Measurements from ENCODE around the gene WDR54.
A peak's percentile ranks its signal among the peaks of the same experiment; 100 is the strongest.
"Not testable (repeated sequence)": the region's sequence is repeated elsewhere in the genome, so short reads cannot be mapped to it uniquely, and the experiment has no call there.

WDR54 gene

DNA sequence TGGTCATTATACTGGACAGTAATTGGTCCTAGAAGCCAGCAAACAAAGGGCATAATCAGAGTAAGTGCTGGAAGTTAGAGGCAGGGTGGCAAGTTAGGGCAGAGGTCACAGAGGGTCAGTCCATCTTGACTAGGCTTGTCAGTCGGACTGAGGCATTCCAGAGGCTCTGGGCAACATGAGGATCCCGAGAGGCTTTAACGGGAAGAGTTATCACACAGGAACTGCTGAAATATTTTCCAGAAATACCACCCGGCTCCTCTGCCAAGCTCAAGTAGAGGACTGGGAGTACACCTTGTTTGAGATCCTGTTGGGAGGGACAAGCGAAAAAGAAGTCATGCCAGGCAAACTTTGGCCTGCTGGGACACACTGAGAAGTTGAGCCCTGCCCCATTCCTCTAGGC lies 13.8 kb upstream of the WDR54 start:
- DNase-seq, result no peak

DNA sequence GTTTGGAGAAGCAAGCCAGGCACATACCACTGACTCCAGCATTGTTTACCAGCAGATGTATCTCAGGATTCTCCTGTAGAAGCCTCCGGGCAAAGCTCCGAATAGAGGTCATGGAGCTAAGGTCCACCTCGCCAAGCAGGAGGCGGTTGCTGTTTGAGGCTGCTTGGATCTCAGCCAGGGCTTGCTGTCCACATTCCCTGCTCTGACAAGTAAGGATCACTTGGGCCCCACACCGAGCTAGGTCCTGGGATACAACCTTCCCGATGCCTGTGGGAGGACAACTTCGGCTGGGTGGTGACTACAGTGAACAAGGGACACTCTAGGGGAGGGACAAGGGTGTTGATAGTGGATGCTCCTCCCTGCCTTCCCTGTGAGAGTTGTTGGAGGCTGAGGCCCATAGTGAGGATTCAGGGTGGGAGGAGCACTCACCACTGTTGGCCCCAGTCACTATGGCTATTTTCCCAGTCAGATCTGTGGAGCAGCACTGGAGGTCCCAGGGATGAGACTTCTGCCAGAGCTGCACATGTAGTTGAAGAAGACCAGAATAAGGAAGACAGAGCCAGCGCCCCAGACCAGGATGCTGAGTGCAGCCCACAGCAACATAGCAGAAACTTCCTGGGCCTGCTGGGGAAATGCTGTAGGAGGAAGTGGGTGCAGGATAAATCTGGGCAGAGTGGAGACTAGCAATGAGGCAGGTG lies 8.4 kb upstream of the WDR54 start:
- peak; percentile 39 to 49 for DNase-seq

DNA sequence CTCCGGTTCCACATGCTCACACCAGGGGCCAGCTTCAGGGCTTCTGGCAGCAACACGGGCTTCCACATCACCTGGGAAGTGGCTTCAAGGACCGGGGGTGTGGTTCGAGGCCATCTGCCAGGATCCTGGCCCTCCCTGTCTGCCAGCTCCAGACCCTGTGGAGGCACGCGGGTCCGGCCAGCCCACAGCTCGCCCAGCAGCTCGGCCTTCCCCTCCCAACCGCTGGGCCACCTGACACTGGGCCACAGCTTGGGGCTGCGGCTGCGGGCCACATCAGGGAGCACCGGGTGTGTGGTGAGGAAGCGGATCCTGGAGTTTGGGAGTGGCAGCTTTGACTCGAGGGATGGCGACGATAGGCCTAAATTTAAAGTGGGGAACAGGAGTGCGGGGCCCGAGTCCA lies 7.1 kb upstream of the WDR54 start:
- DNase-seq, result no peak

DNA sequence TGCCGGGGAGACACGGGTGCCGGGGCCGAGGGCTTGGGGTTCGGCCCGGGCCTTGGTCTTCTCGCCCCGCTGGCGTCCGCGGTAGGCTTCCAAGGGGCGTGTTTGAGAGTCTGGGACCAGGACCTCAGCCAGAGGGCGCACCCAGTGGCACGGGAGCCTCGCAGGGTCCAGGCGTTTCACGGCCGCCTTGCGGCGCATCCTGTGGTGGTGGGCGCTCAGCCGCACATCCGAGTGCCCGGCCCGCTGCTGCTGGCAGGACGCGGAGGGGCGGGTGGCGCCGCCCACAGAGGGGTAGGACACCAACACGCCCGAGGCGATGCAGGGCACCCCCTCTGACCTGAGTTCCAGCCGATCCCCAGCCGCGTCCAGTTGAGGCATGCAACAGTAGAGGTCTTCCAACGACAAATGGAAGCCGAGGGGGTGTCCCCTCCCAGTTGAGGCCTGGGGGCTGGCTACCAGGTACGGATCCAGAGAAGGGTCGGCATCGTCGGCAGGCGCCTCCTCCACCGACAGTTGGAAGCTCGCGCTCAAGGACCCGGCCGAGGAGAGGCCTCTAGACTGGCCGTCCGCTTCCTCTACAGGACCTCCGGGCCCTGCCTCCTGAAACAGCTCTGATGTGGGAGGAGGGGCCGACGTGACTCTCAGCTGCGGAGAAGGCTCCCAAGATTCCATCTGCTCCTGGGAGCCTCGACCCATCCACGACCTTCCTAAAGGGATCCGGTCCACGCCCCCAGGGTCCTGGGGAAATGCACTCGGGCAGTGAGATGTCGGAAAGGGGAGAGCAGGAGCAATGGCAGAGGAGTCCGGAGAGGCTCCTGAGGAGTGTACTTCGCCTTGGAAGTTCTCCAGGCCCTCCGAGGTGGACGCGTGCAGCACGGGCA lies 6.4 kb upstream of the WDR54 start:
- no peak for DNase-seq

DNA sequence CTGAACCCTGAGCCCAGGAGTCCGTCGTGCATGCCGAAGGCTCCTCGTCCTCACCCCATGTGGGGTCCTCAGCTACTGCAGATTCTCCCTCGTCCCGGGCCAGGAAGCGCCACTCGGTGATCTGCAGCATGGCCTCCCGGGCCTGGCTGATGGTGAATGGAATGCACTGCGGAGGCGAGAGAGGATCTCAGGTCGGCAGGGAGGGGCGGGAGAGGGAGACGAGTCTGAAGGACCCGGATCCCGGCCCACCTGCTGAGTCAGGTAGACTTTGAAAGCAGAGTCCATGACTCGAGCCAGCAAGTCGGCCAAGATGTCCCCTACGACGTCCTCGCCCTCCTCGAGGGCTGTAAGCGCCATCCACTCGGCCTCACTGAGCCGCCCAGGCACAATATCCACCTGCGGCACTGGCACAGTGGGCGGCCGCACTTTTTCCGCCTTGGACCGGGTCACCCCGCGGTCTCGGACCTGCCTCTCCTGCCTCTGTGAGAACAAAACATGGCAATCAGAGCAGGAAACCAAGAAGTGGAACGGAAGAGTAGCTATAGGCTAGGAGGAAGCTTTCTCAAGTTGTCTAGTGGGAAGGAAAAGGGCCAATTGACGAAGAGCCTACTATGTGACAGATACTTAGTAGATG lies 5.7 kb upstream of the WDR54 start:
- DNase-seq, result no peak

DNA sequence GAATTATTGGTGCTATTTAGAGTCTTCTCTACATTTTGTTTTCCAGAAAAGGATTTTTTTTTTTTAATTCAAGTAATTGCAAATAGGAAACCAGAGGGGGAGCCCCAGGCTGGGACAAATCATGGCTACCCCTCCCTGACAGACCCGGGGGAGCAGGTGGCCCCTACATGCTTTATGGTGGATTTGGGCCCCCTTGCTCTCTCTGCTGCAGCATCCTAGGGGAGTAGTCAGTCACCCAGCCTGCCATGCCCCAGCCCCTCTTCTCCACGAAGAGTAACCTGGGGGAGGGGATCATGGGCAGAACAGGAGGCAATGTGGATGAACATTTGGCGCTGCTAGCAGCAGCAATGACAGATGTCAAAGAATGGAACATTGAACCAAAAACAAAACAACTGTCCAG lies 4.8 kb upstream of the WDR54 start:
- DNase-seq, result peak in 1 of 2 experiments; percentile 21

DNA sequence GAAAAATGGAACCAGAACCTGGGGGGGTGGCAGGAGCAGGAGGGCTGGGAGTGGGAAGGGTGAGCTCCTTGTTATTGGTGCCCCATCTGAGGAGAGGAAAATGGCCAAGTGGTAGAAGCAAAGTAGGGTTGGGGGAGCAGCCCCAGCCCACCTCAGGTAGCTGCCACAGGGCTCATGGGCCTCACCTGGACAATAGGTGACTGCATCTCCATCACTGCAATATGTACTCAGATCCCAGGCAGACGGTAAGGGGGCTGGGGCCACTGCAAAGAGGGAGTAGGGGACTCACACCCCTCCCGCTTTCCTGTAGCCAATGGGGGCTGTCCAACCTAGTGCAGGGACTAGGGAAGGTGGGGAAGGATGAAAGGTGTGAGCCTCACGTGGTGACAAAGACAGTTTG lies 4.3 kb upstream of the WDR54 start:
- DNase-seq, result no peak

DNA sequence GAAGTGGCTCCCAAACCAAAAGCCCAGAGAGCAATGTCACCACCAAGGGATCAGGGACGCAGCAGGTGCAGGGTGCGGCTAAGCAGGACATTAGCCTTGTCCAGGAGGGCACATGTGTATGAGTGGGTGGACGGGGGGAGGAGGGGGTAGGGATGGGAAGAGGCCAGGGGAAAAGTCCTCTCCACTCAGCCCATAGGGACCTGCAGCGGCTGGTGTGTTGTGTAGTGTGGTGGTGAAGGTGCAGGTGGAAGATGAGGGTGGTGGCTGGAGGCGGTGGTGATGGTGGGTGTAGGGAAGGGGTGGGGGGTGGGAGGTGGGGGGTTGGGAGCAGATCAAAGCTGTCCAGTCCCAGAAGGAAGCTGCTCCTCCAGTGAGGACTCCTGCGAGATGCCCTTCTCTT lies 3.8 kb upstream of the WDR54 start:
- no peak for DNase-seq

DNA sequence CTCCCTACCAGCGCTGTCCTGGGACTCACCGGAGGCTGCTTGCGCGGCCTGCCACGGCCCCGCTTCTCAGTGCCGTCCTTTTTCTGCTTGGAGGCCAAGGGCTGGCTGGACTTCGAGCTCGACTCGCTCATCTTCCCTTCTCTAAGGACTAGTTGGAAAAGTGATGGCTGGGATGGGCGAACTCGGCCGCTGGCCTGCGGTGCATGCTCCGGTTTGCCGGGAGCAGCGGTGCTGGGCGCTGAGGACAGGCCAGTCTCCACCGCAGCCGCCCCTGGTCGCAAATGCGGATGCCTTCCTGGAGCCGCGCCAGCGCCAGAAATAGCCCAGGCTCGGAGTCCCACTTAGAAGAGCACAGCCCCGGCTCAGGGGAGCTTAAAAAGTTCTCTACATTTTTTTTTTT lies 3.2 kb upstream of the WDR54 start:
- no peak for DNase-seq

DNA sequence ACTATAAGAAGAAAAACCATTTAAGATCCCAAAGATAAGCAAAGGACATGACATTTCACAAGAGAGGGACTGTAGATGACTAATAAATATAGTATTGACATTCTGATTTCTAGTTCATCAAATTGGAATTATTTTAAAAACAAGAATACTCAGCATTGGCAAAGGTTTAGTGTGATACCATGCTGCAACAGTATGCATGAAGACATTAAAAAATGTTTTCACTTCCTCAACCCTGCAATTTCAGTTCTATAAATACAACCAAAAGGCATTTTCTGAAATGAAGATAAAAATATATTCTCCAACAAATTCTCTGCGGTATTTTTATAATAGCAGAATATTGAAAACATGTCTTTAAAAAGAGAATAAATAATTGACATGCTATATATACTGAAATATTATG lies 2.2 kb upstream of the WDR54 start:
- DNase-seq, result no peak

DNA sequence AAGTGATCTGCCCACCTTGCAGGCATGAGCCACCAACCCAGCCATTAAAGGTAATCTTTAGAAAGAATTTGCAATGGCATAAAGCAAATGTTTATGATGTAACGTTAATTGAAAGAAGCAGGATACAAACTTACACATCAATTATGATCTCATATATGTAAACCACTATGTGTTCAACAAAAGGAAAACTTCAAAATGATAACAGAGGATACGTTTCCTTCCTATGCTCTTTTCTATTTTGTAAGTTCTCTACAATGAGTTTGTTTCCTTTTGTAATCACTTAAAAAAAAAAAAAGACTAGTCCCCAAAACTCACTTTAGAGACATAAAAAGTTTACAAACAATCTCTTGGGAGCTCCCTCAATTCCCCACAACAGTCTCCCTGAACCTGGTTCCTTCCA lies 1.5 kb upstream of the WDR54 start:
- DNase-seq, result no peak

DNA sequence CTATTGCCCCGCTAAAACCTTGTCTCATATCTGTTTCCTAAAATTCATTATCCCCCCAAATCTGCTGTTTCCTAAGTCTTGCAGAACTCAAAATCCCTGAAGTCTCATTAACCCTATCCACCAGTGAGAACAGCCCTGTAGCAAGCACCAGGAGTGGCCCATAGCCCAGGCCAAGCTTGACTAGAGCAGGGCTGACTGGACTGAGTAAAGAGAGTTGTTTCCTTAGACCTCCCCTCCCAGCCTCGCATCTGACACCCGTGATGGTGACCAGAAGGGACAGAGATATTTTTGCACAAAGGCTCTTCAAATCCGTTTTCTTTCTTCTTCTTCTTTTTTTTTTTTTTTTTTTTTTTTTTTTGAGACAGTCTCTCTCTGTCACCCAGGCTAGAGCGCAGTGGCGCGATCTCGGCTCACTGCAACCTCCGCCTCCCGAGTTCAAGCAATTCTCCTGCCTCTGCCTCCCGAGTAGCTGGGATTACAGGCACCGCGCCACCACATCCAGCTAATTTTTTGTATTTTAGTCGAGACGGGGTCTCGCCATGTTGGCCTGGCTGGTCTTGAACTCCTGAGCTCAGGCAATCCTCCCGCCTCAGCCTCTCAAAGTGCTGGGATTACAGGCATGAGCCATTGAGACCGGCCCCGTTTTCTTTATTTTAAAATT lies 957 bp upstream of the WDR54 start:
- not testable (repeated sequence) for DNase-seq

DNA sequence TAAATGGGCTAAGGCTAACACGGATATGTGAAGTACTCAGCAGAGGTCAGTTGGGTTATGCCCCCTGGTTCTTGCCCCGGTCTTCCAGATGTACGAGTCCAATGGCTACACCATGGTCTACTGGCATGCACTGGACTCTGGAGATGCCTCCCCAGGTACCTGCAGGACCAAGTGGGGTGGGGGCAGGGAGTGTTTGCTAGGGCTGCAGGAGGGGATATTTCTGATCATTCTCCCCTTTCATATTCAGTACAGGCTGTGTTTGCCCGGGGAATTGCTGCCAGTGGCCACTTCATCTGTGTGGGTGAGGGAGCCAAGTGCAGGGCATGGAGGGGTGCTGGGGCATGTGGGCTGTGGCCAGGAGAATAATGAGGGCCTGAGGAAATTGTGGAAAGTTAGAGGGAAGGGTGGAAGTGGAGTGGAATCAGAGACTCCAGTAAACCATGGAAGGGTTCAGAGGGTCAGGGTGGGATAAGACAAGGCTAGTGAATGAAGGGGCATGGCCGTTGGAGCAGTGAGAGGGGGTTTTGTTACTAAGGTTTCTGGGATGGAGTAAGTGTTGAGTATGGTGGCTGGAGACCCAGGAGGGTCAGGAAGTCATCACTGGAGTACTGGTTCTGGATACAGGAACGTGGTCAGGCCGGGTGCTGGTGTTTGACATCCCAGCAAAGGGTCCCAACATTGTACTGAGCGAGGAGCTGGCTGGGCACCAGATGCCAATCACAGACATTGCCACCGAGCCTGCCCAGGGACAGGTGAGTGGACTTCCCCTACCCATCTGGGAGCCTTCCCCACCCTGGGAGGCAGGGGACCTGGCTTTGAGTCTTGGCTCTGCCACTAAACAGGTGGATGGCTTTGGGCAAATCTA lies 1.9 kb downstream of the WDR54 start:
- no peak for DNase-seq

DNA sequence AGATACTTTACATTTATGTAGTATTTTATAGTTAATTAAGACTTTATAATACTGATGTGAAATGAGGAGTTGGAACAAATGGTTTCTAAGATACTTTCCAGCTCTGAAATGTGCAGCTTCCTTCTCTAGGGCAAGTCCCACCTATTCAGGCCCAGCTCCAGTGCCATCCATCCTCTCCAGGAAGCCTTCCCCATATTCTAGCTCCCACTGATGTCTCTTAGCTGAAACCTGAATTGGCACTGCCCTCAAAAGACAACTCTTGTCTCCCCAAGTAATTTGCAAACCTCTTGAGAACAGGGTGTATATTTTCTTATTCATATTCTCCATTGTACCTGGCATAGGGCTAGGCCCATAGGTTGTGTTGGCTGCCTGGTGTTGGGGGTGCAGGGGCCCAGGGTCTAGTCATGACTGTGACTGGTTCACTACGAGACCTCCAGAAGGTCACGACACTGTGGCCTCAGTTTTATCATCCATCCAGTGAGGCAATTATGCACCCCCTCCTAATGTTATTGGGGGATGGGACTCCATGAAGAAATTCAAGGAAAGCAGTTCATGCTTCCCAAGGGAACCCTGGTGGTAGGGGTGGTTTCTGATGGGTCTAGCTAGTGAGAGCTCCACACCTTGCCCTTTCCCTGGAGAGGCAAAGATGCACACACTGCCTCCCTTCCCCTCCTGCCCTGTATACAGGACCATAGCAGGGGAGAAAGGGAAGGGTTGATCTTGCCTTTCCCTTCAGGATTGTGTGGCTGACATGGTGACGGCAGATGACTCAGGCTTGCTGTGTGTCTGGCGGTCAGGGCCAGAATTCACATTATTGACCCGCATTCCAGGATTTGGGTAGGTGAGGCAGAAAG lies 2.8 kb downstream of the WDR54 start:
- no peak for DNase-seq

DNA sequence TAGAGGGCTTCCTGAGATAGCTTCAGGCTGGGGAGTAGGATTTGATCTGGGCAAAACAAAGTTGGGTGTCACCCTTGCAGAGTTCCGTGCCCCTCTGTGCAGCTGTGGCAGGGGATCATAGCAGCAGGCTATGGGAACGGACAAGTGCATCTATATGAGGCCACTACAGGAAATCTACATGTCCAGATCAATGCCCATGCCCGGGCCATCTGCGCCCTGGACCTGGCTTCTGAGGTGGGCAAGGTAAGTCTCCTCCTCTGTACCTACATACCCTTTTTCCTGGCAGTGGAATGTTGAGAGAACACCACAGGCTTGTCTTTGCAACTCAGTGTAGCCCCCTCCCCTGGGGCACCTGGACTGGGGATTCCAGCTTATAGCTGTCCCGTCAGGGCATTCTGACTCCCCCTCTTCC lies 3.5 kb downstream of the WDR54 start:
- DNase-seq, result no peak

DNA sequence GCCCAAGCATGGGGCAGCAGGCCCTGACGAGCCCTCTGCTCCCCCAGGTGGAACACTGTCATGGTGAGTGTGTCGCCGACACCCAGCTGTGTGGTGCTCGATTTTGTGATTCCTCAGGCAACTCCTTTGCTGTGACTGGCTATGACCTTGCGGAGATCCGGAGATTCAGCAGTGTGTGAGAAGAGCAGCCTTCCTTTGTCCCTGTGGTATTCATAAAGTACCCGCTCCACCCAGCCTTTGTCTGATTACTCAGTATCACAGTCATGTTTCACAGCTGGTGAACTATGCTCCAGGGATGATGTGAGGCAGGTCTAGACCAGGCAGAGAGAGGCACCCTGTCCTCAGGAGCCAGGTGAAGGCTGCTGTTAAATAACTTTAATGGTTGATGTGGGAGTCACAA lies 4.0 kb downstream of the WDR54 start:
- no peak for DNase-seq

DNA sequence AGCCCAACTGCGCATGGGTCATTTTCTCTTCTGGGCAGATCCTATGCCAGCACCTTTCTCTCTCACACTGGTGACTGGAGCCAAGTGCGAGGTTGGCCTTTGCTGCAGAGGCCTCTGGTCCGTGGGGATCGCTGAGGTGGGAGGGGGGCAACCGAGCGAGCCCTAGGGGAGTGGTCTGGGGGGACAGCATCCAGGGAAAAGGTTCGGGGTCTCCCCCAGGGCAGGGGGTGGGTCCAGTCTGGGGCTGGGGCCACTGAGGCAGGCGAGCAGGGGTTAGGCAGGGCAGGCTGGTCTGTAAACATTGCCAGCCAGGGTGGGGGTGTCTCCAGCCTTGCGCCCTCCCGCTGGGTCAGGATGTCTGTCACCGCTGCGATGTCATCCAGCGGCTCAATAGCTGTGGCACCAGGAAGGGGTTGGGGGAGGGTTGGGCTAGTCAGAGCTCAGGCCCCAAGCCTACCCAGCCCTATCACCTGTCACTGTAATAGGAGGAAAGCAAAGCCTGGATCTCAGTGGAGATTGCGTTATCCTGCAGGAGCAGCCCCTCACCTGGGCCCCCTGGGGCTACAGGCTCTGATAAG lies 4.7 kb downstream of the WDR54 start:
- no peak for DNase-seq

DNA sequence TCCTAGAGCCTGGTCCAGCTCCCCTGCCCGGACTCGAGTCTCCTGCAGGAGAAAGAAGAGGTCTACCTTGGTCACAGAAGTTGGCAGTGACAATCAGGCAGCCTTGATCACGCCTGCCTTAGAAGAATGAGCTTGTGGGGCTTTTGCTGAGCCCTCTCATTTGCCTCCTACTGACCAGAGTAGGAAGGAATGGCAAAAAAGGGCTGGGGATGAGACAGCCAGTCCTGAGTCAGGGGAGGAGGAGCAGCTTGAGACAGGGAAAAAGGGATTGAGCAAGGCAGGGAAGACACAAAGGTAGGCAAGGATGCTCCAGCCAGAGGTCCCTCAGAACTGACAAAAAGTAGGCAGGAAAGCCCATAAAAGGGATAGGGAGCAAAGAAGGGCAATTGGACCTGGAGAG lies 6.0 kb downstream of the WDR54 start:
- no peak for DNase-seq

DNA sequence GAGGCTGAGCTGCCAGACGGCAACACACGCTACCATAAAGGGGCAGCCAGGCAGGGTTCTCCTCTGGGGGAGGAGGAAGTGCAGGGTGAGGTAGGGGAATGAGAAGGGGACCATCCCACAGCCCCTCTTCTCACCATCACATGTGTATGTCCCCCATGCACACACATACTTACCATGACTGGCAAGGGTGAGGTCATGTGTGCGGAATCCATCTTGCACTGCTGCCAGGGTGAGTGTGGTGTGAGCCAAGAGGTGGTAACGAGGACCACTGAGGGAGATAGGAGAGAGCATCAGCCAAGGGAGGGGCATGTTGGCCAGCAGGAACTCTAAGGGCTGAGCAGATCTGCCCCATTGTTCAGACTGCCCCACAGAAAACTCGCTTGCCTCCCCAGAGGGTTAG lies 7.1 kb downstream of the WDR54 start:
- no peak for DNase-seq

DNA sequence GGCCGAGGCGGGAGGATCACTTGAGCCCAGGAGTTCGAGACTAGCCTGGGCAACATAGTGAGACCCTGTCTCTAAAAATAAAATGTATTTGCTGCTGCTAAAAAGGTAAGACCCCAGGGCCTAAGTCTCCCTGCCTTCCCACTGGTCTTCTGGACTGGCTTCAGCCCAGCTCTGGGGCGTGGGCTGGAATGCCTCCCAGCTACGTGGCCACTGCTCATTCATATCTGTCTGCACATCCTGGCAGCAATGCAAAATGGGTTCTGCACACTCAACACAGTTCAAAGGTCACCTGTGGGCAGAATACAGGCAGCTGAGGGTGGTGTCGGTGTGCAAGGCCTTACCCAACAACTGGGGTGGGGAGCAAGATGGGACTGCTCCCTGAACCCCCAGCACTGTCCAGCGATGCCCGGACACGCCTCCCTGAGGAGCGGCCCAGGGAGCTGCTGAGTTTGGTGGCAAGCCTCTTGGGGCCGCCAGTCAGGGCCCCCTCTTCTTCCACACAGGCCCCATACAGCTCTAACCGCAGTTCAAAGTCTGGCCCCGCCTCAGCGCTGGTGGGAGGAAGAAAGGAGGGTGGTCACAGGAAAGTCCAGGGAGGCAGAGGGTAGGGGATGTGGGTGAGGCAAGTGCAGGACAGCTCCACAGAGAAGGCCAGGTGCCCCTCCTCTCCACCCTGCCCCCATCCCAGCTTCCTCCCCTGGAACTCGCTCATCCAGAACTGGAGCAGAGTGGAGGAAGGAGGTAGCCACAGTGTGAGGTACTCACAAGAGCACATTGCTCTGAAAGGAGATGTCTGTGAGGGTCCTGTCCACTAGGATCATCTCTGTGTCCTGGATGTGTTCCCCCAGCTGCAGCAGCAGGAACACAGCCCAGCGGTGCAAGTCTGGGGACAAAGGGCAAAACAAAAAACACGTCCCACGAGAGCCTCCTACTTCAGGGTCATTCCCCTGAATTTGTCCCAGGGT lies 8.2 kb downstream of the WDR54 start:
- no peak for DNase-seq
